GM19035 (cell line): ENCODE data around the gene HIVEP2.

ENCODE experiments used
- ATAC-seq: cut with Tn5 transposase; IDR thresholded peaks from one replicate; pipeline ENCODE4 v1.9.1; 2021; ENCODE audit not compliant: unreplicated experiment

The HIVEP2 gene

GRCh38 chr6:142790257-142790656 lies 154.7 kb downstream of the HIVEP2 start:
- ATAC-seq: no peak

- ATAC-seq: no peak
Measured at GRCh38 chr6:142787422-142787821, 157.6 kb downstream of the HIVEP2 start.

GRCh38 chr6:142786476-142786875 lies 158.5 kb downstream of the HIVEP2 start:
- no peak for ATAC-seq

GRCh38 chr6:142784344-142784743 lies 160.6 kb downstream of the HIVEP2 start:
- peak; percentile 99 for ATAC-seq

- no peak for ATAC-seq
Measured at GRCh38 chr6:142783499-142783898, 161.5 kb downstream of the HIVEP2 start.

GRCh38 chr6:142781129-142781528 lies 163.8 kb downstream of the HIVEP2 start:
- no peak for ATAC-seq

- no peak for ATAC-seq
Measured at GRCh38 chr6:142773859-142774648, 170.9 kb downstream of the HIVEP2 start.

GRCh38 chr6:142773324-142773723 lies 171.7 kb downstream of the HIVEP2 start:
- ATAC-seq: no peak

GRCh38 chr6:142771162-142771561 lies 173.8 kb downstream of the HIVEP2 start:
- no peak for ATAC-seq

GRCh38 chr6:142765306-142765705 lies 179.7 kb downstream of the HIVEP2 start:
- ATAC-seq: no peak

GRCh38 chr6:142764311-142764710 lies 180.7 kb downstream of the HIVEP2 start:
- ATAC-seq: no peak

- no peak for ATAC-seq
Measured at GRCh38 chr6:142763205-142763604, 181.8 kb downstream of the HIVEP2 start.

- peak; percentile 72 for ATAC-seq
Measured at GRCh38 chr6:142761756-142762155, 183.2 kb downstream of the HIVEP2 start.

GRCh38 chr6:142760152-142760551 lies 184.8 kb downstream of the HIVEP2 start:
- ATAC-seq: no peak

- ATAC-seq: no peak
Measured at GRCh38 chr6:142758629-142759025, 186.3 kb downstream of the HIVEP2 start.

GRCh38 chr6:142757852-142758628 lies 186.9 kb downstream of the HIVEP2 start:
- no peak for ATAC-seq

GRCh38 chr6:142756215-142756630 lies 188.8 kb downstream of the HIVEP2 start:
- ATAC-seq: no peak

GRCh38 chr6:142753196-142753595 lies 191.8 kb downstream of the HIVEP2 start:
- ATAC-seq: no peak

GRCh38 chr6:142752348-142752747 lies 192.6 kb downstream of the HIVEP2 start:
- ATAC-seq: no peak

- ATAC-seq: no peak
Measured at GRCh38 chr6:142751452-142751851, 193.5 kb downstream of the HIVEP2 start.

- no peak for ATAC-seq
Measured at GRCh38 chr6:142750998-142751397, 194.0 kb downstream of the HIVEP2 start.

GRCh38 chr6:142749556-142749955 lies 195.4 kb downstream of the HIVEP2 start:
- no peak for ATAC-seq
